IPS-15b (cell line): ENCODE data around the gene EPHA2.
"Not testable (repeated sequence)": the region's sequence is repeated elsewhere in the genome, so short reads cannot be mapped to it uniquely, and the experiment has no call there.

Experiments used
- H3K27me3 ChIP-seq: one replicate; pipeline ENCODE4 v1.6.1; 2013; ENCODE audit warnings: low read length; ENCODE audit not compliant: control insufficient read depth, insufficient read depth
- H3K36me3 ChIP-seq: one replicate; pipeline ENCODE4 v1.6.1; 2013; ENCODE audit warnings: low read length; ENCODE audit not compliant: control insufficient read depth, insufficient read depth
- H3K4me1 ChIP-seq: one replicate; pipeline ENCODE4 v1.6.1; 2013; ENCODE audit warnings: mild to moderate bottlenecking, low read length; ENCODE audit not compliant: control insufficient read depth, insufficient read depth
- H3K4me3 ChIP-seq: one replicate; pipeline ENCODE4 v1.5.1; 2013; ENCODE audit warnings: low read depth, low read length
- H3K9ac ChIP-seq: one replicate; pipeline ENCODE4 v1.6.1; 2013; ENCODE audit warnings: low read depth, mild to moderate bottlenecking, low read length
- H3K9me3 ChIP-seq: one replicate; pipeline ENCODE4 v1.6.1; 2013; ENCODE audit warnings: mild to moderate bottlenecking, low read length; ENCODE audit not compliant: control insufficient read depth, insufficient read depth

The EPHA2 gene

GRCh38 chr1:16163608-16164212 is 7.8 kb upstream of the EPHA2 start:
- not testable (repeated sequence) for H3K4me1 ChIP-seq, H3K27me3 ChIP-seq, H3K9ac ChIP-seq, H3K4me3 ChIP-seq, H3K9me3 ChIP-seq, H3K36me3 ChIP-seq

GRCh38 chr1:16162163-16162822 is 6.4 kb upstream of the EPHA2 start:
- Histone ChIP-seq H3K36me3 (peaks cover 3% of the 10 kb centered on the region), H3K4me1 (peaks cover 7% of the 10 kb centered on the region), H3K4me3 (peak overlapping the region; percentile 56), H3K27me3 (peaks cover 13% of the 10 kb centered on the region), H3K9me3 (no peaks in the 10 kb centered on the region), H3K9ac (no peak overlapping the region)

- Histone ChIP-seq H3K9me3 (no peaks in the 10 kb centered on the region), H3K9ac (no peak overlapping the region), H3K4me3 (peak overlapping the region; percentile 56), H3K36me3 (peaks cover 3% of the 10 kb centered on the region), H3K4me1 (peaks cover 10% of the 10 kb centered on the region), H3K27me3 (peaks cover 19% of the 10 kb centered on the region)
Measured at GRCh38 chr1:16161717-16162116, 5.8 kb upstream of the EPHA2 start.

DNA sequence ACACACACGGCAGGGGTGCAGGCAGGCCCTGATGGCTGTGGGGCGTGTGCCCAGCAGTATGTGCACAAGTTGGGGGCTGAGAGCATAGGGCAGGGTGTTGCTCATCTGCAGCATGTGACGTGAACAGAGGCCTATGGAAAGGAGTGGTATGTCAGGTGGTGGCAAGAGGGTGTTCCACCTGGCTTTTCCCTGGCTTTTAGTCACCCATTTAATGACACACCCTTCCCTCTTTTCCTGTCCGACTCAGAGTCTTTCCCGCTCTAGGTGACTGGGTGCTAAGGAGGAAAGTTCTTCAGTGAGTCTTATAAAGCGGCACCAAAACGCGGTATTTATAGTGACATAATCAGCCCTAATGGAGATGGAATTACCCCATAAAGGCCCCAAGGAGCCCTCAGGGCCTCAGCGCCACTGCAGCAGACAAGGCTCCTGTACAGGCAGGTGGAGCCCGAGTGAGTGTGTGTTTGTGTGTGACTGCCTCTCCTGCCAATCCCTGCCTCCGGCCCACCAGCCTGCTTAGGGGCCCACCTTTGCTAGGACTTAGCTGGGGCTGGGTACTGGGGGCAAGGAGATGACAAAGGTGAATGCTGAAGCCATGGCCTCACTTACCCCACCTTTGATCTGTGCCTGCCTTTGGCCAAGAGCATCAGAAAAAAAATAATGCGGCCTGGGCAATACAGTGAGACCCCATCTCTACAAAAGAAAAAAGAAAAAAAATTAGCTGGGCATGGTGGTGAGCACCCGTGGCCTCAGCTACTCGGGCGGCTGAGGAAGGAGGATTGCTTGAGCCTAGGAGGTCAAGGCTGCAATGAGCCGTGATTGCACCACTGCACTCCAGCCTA is 3.3 kb upstream of the EPHA2 start:
- Histone ChIP-seq H3K36me3 (peaks cover 3% of the 10 kb centered on the region), H3K4me3 (no peak overlapping the region), H3K9ac (no peak overlapping the region), H3K9me3 (no peaks in the 10 kb centered on the region), H3K27me3 (peaks cover 25% of the 10 kb centered on the region), H3K4me1 (peaks cover 8% of the 10 kb centered on the region)

DNA sequence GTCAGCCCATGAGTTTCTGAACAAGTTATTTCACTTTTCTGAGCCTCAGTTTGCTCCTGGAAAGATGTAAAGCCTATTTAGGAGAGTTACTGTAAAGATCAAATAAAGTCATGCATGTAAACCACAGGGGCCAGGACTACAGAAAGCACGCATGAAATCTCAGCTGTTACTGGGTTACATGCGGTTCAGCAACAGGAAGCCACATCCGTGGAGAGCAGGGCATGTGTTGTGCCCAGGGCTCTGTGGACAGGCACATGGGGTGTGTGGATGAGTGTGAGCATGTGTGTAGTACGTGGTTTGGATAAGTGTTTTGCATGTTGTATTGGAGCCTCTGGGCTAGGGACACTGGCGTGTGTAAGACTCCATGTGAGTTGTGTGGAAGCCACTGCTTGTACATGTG is 2.2 kb upstream of the EPHA2 start:
- H3K9ac ChIP-seq, result no peak overlapping the region
- no peaks in the 10 kb centered on the region for H3K9me3 ChIP-seq
- peaks cover 17% of the 10 kb centered on the region for H3K4me1 ChIP-seq
- no peak overlapping the region for H3K4me3 ChIP-seq
- peaks cover 25% of the 10 kb centered on the region for H3K27me3 ChIP-seq
- H3K36me3 ChIP-seq, result peaks cover 3% of the 10 kb centered on the region

- Histone ChIP-seq H3K27me3 (peaks cover 24% of the 10 kb centered on the region), H3K9me3 (no peaks in the 10 kb centered on the region), H3K9ac (no peak overlapping the region), H3K36me3 (peaks cover 3% of the 10 kb centered on the region), H3K4me1 (peaks cover 21% of the 10 kb centered on the region), H3K4me3 (no peak overlapping the region)
Measured at GRCh38 chr1:16156848-16157495, 1.1 kb upstream of the EPHA2 start.

- H3K36me3 ChIP-seq, result peaks cover 15% of the 10 kb centered on the region
- H3K27me3 ChIP-seq, result peaks cover 16% of the 10 kb centered on the region
- no peaks in the 10 kb centered on the region for H3K9me3 ChIP-seq
- H3K4me1 ChIP-seq, result peaks cover 23% of the 10 kb centered on the region
- no peak overlapping the region for H3K9ac ChIP-seq
- peak overlapping the region; percentile 70 for H3K4me3 ChIP-seq
Measured at GRCh38 chr1:16153999-16154673, 1.7 kb downstream of the EPHA2 start.

DNA sequence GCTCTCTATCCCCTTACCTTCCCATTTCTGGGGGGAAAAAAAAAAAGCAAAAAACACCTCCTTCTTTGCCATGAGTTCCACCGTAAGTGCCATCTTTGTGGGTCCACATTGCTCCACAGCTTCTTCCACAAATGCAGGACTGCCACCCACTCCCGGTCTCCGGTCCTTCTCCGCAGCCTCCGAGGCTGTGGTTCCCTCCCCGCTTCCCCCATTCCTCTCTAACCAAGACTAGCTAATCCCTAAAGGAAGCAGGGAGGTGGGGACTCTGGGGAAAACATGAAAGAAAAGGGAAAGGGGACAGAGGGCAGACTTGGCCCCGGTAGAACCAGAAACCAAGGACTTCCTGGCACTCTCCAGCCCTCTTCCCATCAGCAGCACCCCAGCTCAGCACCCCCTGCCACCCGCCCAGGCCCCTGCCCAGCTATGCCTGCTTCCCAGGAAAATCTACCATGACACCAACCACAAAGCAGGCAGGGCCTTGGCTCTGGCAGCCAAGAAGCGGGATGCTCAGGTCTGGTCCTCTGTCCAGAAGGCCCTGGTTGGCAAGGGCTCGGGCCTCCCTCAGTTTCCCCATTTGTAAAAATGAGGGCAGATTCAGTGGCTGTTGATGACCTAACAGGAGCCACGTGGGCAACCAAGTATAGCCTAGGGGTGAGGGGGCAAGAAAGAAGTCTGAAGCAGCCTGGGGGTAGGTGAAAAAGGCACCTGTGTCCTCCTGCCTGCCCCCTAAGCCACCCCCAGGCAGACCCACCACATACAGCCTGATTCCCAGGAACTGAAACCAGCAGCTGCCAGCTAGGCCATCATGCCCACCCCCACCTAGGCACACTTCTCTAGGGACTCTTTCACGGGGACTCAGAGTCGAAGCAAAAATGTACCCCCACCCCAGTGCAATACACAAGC is 2.5 kb downstream of the EPHA2 start:
- peaks cover 23% of the 10 kb centered on the region for H3K4me1 ChIP-seq
- no peak overlapping the region for H3K9ac ChIP-seq
- H3K9me3 ChIP-seq, result no peaks in the 10 kb centered on the region
- H3K36me3 ChIP-seq, result peaks cover 17% of the 10 kb centered on the region
- H3K27me3 ChIP-seq, result peaks cover 16% of the 10 kb centered on the region
- peak overlapping the region; percentile 70 for H3K4me3 ChIP-seq

GRCh38 chr1:16152481-16153087 is 3.3 kb downstream of the EPHA2 start:
- Histone ChIP-seq H3K4me1 (peaks cover 23% of the 10 kb centered on the region), H3K4me3 (peak overlapping the region; percentile 19), H3K9me3 (no peaks in the 10 kb centered on the region), H3K27me3 (peaks cover 13% of the 10 kb centered on the region), H3K36me3 (peaks cover 21% of the 10 kb centered on the region), H3K9ac (peak overlapping the region; percentile 60)

GRCh38 chr1:16151995-16152384 is 3.9 kb downstream of the EPHA2 start:
- H3K9ac ChIP-seq, result no peak overlapping the region
- H3K9me3 ChIP-seq, result no peaks in the 10 kb centered on the region
- H3K27me3 ChIP-seq, result peaks cover 9% of the 10 kb centered on the region
- H3K4me1 ChIP-seq, result peaks cover 25% of the 10 kb centered on the region
- no peak overlapping the region for H3K4me3 ChIP-seq
- H3K36me3 ChIP-seq, result peaks cover 21% of the 10 kb centered on the region
